HG03196 (cell line): ENCODE results near the gene MRPL37.

Experiments
- ATAC-seq: cut with Tn5 transposase; IDR thresholded peaks from one replicate; pipeline ENCODE4 v1.9.1; 2021; ENCODE audit not compliant: unreplicated experiment

The MRPL37 gene

GRCh38 chr1:54238353-54239034 is 38.5 kb downstream of the MRPL37 start:
- no peak for ATAC-seq

GRCh38 chr1:54239035-54239383 is 39.0 kb downstream of the MRPL37 start:
- no peak for ATAC-seq

GRCh38 chr1:54239631-54240031 is 39.7 kb downstream of the MRPL37 start:
- no peak for ATAC-seq

- ATAC-seq, result no peak
Observed at GRCh38 chr1:54240741-54241335, 40.9 kb downstream of the MRPL37 start.

- ATAC-seq, result no peak
Observed at GRCh38 chr1:54241364-54241763, 41.4 kb downstream of the MRPL37 start.

- ATAC-seq, result no peak
Observed at GRCh38 chr1:54243022-54243421, 43.1 kb downstream of the MRPL37 start.

- ATAC-seq, result no peak
Observed at GRCh38 chr1:54244655-54245054, 44.7 kb downstream of the MRPL37 start.

GRCh38 chr1:54245501-54245900 is 45.5 kb downstream of the MRPL37 start:
- ATAC-seq, result no peak

- ATAC-seq, result no peak
Observed at GRCh38 chr1:54246116-54246721, 46.3 kb downstream of the MRPL37 start.

GRCh38 chr1:54247863-54248515 is 48.0 kb downstream of the MRPL37 start:
- no peak for ATAC-seq

GRCh38 chr1:54248966-54249365 is 49.0 kb downstream of the MRPL37 start:
- no peak for ATAC-seq

- no peak for ATAC-seq
Observed at GRCh38 chr1:54249819-54250435, 50.0 kb downstream of the MRPL37 start.

- ATAC-seq, result no peak
Observed at GRCh38 chr1:54250670-54251069, 50.7 kb downstream of the MRPL37 start.

GRCh38 chr1:54252371-54252936 is 52.5 kb downstream of the MRPL37 start:
- no peak for ATAC-seq

GRCh38 chr1:54253480-54253879 is 53.5 kb downstream of the MRPL37 start:
- no peak for ATAC-seq

GRCh38 chr1:54254055-54254454 is 54.1 kb downstream of the MRPL37 start:
- no peak for ATAC-seq

GRCh38 chr1:54255026-54255702 is 55.2 kb downstream of the MRPL37 start:
- no peak for ATAC-seq

GRCh38 chr1:54256522-54257345 is 56.8 kb downstream of the MRPL37 start:
- no peak for ATAC-seq

GRCh38 chr1:54257346-54257620 is 57.3 kb downstream of the MRPL37 start:
- ATAC-seq, result no peak

GRCh38 chr1:54257876-54258275 is 57.9 kb downstream of the MRPL37 start:
- no peak for ATAC-seq
